GM19025 (cell line): ENCODE data around the gene COL1A1.

Experiments
- ATAC-seq: cut with Tn5 transposase; IDR thresholded peaks from one replicate; pipeline ENCODE4 v1.9.1; 2021; ENCODE audit warnings: mild to moderate bottlenecking, low read depth, moderate library complexity; ENCODE audit not compliant: unreplicated experiment

COL1A1 gene

GRCh38 chr17:50146927-50147665, 54.3 kb downstream of the COL1A1 start:
- no peak for ATAC-seq

- no peak for ATAC-seq
These were observed 55.1 kb downstream of the COL1A1 start for GRCh38 chr17:50146230-50146926.

DNA sequence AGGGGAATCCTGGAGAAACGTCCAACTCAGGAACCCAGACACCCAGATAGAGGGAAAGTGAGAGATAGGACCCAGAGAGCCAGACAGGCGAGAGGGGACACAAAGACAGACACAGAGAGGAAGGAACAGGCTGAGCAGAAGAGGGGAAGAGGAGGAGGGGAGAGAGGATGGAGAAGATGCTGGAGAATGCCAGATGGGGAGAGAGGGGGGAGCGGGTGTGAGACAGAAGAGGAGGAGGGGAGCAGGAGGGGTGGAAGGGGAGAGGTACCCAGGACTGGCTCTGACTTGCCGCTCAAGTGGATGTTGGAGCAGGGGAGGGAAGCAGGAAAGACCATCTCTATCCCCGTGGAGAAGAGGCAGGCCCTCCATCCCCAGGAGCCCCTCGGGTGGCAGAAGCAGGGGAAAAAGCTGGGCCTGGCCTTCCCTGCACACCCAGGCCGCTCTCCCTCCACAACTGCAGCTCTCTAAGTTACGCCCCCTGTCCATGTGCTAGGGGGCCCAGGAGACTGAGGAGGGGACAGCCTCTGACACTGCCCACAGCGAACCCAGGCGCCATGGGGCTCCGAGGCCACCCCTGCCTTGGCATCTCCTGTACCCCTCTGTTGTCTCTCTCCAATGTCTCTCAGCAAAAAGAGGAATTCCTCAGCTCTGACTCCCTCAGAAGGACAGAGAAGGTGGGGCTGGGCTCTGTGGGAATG, 55.8 kb downstream of the COL1A1 start:
- ATAC-seq, result no peak

- ATAC-seq, result no peak
These were observed 56.4 kb downstream of the COL1A1 start for GRCh38 chr17:50144845-50145531.

DNA sequence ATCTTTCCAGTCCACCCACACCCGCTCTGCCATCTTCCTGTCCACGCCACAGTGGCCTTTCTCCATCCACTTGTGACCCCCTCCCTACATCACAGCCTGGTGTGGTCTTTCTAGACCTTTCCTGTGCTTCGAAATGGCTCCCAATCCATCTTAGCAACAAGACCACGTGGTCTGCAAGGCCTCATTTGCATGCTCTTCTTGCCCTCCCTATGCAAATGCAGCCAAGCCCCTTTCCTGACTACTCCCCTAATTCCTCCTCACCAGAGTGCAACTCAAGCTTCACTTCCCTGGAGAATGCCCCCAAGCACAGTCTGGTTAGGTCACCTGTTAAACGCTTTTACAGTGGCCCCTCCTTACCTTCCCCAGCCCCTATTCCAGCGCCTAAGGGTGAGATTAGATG, 57.1 kb downstream of the COL1A1 start:
- ATAC-seq, result no peak

- no peak for ATAC-seq
These were observed 57.8 kb downstream of the COL1A1 start for GRCh38 chr17:50143461-50144176.

DNA sequence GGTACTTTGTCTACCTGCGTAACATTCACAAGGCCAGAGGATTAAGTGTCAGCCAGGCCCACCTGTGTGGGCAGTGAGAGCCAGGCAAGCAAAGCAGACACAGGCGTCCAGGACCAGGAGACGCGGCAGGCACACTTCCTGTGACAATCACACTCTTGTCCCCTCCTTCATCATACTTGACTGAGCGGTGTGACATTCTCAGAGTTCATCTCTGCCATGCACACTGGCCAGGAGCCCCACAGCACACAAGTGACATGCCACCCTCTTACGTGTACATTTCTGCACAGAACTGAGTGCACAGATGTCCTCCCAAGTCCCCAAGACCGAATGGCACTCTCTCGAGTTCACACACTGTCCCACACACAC, 59.7 kb downstream of the COL1A1 start:
- ATAC-seq, result no peak

- ATAC-seq, result no peak
These were observed 60.2 kb downstream of the COL1A1 start for GRCh38 chr17:50141026-50141744.

DNA sequence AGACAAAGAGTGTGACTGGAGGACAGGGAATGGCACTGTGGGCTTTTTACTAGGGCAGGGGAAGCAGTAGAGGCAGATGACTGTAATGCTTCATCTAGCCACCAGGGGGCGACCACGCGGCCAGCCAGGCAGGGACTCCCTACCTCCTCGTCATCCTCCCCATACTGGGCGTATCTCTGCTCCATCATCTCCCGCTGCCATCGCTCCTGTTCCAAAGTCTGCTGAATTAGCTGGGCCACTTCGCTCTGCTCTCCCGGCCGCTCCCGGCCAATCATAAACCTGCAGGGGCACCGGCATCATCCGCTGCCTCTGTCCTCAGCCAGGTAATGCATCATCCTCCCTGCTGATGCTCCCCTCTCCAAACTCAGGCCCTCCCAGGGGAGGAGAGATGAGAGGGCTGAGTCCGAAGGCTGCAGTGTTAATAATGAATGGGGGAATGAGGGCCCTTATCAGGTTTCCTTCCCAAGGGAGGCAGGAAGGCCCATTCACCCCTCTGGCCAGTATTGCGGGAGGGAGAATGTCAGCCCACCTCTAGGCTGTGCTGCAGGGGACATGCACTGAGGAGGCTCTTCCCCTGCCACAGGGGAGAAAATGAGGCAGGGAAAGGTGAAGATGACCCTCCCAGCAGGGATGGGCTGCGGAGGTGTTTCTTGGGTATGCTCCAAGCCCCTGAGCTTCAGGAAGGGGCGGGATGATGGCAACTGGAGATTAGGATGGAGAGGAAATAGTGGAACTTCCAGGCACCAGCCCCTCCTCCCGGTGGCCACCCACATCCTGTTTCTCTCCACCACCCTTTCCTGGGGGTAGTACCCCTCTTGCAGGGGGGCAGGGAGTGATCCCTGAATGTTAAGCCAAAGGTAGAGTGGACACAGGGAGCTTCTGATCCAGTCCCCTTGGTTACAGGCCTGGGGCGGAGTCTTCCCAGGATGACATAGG, 61.2 kb downstream of the COL1A1 start:
- no peak for ATAC-seq

DNA sequence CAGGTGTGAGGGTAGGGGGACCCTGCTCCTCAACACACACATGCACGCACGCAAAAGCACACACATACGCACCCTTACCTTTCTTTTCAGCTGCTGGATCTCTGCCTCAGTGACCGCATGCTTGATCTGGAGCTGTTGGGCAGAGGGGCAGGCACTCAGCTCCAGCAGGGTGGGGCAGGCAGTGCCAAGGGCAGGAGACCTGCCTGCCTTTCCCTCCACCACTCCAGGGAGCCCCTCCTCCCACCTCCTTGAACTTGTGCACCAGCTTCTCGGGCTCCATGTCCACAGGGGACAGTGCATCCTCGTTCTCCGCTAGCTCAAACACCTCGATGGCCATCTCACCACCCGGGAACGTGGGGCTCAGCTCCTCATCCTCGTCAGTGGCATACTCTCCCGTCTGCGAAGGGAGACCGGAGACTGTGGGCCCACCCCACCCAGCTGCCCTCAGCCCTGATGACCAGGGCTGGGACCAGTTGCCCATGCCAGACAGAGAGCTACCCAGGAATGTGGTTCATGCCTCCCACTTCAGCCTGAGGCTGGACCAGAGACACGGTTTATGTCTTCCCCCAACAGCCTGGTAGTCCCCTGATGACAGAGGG, 62.1 kb downstream of the COL1A1 start:
- ATAC-seq, result no peak

GRCh38 chr17:50137042-50137441, 64.4 kb downstream of the COL1A1 start:
- ATAC-seq, result no peak

- ATAC-seq, result no peak
These were observed 65.2 kb downstream of the COL1A1 start for GRCh38 chr17:50136096-50136687.

DNA sequence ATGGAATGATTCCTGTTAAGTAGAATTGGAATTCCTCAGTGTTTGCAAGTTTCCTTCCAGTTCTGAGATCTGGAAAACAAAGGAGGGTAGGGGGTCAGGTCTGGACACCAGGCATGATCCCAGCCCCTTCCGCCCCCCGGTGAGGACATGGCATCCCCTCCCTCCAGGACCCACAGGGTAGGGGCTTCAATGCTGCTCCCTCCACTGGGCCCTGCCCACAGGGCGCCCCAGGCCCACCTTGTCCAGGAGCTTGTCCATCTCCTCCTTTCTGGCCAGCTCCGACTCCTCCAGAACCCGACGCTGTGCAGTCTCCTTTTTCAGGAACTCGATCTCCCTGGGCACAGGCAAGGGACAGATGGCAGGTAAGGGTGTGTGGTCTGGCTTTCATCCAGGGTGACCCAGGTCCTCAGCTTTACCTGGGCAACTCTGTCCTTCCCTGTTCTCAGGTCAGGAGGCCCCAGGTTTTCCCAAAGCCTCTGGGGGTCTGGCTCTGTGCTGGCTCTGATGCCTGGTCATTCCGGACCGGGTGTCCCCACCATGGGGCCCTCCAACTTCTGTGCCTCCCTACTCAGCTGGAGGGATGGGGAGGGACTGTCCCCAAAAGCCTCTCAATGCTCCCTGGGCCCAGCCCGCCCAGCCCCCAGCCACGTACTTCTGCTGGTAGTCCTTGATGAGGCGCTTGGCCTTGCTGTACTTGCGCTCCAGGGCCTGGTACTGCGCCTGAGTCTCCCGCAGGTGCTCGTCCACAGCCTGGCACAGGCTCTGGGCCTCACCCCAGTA, 65.9 kb downstream of the COL1A1 start:
- ATAC-seq, result no peak

- ATAC-seq, result no peak
These were observed 67.0 kb downstream of the COL1A1 start for GRCh38 chr17:50134206-50135110.

DNA sequence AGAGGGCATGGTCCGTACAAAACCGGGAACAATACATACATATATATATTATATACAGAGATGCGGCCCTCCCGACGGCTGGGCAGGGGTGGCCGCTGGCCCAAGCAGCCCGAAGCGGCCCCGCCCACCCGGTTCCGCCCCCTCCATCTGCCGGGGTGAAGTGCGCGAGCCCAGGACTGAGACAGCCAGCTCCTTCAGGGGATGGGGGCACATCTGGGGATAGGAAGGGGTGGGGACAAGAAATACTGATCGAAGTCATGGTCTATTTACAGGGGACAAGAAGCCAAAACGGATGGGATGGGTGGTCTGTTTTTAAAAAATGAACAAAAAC, 67.7 kb downstream of the COL1A1 start:
- ATAC-seq, result no peak
